HG03575 (cell line): Measurements from ENCODE around the gene LRRC47.
A peak's percentile ranks its signal among the peaks of the same experiment; 100 is the strongest.

Source experiments
- ATAC-seq: cut with Tn5 transposase; IDR thresholded peaks from one replicate; pipeline ENCODE4 v1.9.1; 2021; ENCODE audit not compliant: unreplicated experiment, insufficient number of reproducible peaks, low FRiP score; ENCODE audit errors: extremely low read depth

Gene LRRC47

DNA sequence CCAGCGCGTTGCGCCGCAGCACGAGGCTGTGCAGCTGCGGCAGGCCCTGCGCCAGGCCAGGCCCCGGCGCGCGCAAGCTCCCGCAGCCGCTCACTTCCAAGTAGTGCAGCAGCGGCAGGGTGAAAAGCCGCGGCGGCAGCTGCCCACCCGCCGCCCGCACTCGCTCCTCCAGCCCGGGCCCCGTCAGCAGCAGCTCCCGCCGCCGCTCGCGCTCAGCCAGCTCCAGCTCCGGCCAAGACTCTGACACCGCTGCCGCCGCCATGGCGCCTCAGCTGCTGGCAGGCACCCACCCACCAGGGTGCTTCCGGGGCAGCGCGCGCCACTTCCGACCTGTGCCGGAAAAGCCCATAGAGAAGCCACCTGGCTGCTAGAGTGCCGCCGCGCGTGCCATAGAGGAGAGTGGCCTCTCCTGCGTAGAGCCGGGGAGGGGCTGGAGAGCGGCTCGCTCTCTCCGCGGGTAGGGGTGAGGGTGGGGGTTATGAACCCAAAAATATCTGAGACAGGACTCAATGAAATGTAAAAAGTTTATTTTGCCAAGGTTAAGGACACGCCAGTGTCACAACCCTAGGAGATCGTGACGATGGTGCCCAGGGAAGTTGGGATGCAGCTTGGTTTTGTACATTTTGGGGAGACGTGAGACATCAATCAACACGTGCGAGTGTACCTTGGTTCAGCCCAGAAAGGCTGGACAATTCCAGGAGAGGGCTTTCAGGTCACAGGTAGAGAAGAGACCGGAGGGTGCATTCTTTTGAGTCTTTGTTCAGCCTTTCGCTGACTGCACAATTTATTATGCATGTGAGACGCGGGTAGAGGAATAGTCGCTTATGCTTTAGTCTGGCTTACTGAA, at the start of gene LRRC47:
LRRC47 (minus strand) TSS at position 284 of the 847 bp plus-strand sequence; CDS start at position 262, 22 bp downstream.
- ATAC-seq: peak; percentile 57

DNA sequence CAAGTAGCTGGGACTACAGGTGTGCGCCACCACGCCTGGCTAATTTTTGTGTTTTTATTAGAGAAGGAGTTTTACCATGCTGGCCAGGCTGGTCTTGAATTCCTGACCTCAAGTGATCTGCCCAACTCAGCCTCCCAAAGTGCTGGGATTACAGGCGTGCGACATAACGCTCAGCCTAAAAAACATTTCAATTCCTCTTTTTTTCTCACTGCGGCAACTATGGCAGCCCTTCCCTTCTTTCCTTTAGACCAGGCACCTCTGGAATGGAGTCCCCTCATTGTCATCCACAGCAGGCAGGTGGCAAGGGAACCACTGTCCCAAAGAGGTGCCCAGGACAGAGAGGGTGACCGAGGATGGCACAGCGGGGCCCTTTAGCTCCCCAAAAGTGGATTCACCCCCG, 46.6 kb upstream of the LRRC47 start:
- ATAC-seq: no peak

DNA sequence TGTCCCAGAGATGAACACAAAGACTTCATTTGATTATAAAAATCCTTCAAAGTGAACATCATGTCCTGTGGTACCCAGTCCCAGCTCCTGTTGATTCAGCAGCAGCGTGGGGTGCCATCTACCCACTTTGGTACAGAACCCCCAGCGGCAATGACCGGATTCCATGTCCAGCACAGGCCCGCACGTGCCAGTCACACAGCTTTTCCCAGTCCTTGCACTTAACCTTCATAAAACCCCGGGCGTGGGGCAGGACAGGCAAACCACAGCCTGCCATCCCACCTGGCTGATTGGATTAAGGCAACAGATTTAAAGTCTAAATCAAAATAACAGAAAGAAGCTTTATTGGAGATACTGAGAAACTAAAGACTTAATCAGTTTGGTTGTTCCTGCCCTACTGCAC, 45.2 kb upstream of the LRRC47 start:
- no peak for ATAC-seq

DNA sequence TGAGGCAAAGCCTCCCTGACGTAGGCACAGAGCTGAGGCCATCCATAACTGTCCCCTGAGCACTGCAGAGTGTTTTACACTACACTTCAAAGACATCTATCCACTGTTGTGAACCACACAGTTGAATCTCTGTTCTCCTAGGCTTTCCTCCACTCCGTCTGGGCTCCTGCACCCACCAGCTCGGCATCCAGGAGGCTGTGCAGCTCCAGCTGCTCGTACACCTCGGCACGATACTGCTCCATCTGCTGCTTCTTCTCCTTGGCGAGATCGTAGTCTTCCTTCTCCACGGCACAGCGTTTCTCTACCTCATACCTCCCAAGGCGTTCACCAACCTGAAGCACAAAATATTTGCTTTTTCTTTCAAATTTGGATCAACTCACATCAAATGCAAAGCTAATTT, 42.5 kb upstream of the LRRC47 start:
- ATAC-seq: no peak

GRCh38 chr1:3837685-3838084, 41.4 kb upstream of the LRRC47 start:
- ATAC-seq: no peak

- no peak for ATAC-seq
Measured at GRCh38 chr1:3837200-3837599, 40.9 kb upstream of the LRRC47 start.

GRCh38 chr1:3836421-3836820, 40.1 kb upstream of the LRRC47 start:
- no peak for ATAC-seq

DNA sequence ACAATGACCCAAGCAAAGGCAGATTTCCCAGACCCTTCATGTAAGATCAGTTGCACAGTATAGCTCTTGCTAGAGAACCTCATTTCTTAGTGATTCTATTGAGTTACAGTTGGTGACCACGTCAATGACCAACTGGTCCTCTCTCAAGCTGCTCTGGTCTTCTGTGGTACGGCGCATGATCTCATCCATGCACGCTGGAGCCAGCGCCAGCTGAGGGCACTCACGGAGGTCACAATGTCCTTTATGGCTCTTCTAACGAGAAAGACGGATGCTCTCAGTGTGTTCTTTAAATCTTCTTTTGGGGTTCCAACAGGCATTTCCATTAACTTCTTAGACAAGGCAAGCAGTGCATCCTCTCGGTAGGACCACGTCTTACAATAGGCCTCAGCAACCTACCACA, 38.4 kb upstream of the LRRC47 start:
- ATAC-seq: no peak

DNA sequence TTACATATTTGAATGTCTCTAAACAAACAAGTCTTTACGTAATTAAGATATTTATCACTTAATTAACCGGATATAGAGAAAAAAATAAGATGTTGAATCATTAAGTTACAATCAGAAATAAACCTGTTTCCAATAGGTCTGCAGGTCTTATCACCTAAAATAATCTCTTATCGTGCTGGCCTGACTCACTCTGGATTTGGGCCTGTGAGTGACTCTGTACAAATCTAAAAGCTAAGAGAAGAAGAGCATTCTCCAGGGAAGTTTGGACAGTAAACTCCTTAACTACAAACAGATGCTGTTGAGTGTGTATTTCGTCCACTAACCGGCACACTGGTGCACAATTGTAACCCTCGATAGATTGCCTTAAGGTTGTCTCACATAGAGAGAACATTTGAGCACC, 35.4 kb upstream of the LRRC47 start:
- ATAC-seq: no peak

GRCh38 chr1:3828391-3828790, 32.1 kb upstream of the LRRC47 start:
- no peak for ATAC-seq

DNA sequence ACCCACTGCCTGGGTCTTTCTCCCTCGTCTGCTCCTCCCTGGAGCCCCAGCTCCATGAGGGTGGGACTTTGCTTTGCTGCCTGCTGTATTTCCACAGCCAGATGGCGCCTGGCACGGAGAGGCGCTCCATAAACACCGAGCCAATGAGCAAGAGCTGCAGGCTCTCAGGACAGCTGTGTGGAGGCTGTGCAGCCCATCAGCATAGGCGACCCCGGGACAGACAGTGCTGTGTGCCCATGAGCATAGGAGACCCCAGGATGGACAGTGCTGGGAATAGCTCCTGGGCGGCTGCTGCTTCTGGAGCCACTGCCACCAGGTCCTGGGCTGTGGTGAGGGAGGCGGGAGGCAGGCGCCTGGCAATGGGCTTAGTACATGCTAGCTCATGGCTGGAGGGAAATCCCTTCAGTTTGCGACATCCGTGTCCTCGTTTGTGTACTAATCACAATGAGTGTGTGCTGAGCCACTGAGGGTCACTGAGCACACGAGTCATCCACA, 31.6 kb upstream of the LRRC47 start:
- no peak for ATAC-seq

DNA sequence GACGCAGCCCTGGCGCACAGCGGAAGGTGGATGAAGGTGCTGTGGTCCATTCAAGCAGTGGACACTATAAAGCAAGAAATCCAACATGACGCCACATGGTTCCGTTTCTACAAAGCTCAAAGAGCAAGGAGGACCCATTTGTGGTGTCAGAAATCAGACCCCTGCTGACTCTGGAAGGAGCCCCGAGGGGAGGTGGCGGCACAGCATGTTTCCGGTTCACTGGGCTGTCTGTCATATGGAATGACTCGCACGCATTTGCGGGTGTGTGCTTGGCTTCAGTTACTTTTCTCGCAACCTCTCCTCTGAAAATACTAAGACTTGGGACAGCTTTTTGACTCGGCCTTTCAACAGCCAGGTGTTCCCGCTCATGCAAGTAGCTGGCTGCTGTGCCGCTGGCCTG, 29.1 kb upstream of the LRRC47 start:
- no peak for ATAC-seq

DNA sequence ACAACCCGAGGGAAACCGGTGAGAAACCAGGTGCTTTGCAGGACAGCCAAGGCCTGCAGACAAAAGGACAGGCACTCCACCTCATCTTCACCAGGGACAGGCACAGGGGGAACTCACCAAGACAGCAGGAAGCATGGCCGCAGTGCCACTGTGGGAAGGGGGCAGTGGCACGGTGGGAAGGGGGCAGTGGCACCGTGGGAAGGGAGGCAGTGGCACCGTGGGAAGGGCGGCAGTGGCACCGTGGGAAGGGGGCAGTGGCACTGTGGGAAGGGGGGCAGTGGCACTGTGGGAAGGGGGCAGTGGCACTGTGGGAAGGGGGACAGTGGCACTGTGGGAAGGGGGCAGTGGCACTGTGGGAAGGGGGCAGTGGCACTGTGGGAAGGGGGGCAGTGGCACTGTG, 28.4 kb upstream of the LRRC47 start:
- no peak for ATAC-seq

GRCh38 chr1:3822421-3822820, 26.1 kb upstream of the LRRC47 start:
- ATAC-seq: no peak

DNA sequence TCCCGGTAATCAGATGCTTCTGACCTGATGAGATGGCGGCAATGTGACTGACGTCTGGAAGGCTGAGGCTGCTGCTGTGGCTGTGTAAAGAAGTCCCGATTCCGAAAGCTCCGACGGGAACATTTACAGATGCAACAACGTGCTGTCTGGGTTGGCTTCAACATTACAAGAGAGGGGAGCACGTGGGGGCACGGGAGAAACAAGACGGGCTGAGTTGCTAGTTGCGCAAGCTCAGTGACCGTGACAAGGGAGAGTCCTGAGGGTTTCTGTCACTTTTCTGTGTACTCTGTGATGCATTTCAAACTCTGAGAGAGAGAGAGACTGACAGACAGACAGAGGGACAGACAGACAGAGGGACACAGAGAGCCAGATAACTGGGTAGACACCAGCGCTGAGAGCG, 25.6 kb upstream of the LRRC47 start:
- ATAC-seq: no peak

DNA sequence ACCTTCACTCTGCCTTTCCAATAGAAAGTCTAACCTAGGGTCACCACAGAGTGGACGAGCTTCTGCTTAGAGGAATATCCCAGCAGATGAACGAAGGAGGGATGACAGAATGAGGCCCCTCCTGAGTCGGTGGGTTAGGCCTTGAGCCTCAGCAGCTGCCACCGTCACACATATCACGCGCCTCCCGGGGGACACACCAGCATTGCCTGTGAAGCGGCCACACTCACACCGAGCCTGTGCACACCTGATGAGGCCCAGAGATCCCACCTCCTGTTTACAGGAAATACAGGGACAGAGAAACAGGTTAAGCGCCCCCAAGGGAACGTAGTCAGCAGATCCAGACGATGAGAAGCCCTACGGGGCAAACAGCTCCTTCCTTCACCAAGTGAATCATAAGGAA, 25.1 kb upstream of the LRRC47 start:
- ATAC-seq: no peak

- no peak for ATAC-seq
Measured at GRCh38 chr1:3821004-3821403, 24.7 kb upstream of the LRRC47 start.

DNA sequence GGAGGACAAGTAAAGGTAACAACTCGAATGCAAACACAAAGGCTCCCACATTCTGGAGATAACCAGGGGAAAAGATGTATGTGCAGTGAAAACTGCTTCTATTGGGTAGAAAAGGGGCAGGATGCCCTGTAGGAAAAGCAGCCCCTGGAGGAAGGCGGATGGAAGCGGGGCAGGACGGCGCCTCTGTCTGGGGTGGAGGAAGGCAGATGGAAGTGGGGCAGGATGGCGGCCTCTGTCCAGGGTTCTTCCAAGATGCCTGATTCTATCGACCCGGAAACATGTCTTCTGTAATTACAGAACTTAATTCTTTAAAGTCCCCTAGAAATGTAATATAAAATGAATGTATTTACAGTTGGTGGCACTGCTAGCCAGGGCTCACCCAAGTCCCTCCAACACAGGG, 24.0 kb upstream of the LRRC47 start:
- no peak for ATAC-seq

DNA sequence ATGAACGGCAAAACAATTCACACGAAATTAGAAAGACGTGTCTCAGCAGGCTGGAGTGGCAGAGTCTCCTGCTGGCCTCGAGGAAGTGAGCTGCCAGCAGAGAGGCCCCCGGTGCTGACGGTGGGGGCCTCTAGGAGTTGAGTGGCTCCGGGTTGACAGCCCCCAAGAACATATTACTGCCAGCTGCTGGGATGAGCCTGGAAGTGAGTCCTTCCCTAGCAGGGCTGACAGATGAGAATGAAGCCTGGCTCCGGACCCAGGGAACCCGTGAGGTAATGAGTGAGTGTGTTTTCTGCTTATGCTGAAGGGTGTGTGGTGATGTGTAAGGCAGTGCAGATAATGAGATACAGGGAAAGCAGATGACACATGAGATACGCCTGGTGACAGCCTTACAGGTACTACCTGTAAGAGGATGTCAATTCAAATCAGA, 23.5 kb upstream of the LRRC47 start:
- no peak for ATAC-seq

GRCh38 chr1:3817821-3818597, 21.7 kb upstream of the LRRC47 start:
- no peak for ATAC-seq
